ENCODE data around the gene PYDC1.
"Not testable (repeated sequence)": the region's sequence is repeated elsewhere in the genome, so short reads cannot be mapped to it uniquely, and the experiment has no call there.

The PYDC1 gene

GRCh38 chr16:31195861-31196260 lies 21.1 kb downstream of the PYDC1 start:
- not testable (repeated sequence) for FAIRE-seq

DNA sequence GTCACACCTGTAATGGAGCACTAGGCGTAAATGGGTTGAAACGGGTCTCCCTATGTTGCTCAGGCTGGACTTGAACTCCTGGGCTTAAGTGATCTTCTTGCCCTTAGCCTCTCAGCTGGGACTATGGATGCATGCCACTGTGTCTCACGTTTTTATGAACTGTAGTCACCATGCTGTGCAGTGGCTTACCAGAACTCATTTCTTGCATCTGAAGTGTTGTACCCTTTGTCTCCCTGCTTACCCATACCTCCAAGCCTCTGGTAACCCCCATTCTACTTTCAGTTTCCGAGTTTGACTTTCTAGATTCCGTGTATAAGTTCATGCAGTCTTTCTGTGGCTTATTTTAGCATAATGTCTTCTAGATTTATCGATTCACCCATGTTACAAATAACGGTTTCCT lies 22.0 kb downstream of the PYDC1 start:
- no peak for FAIRE-seq

GRCh38 chr16:31193874-31194273 lies 23.1 kb downstream of the PYDC1 start:
- no peak for FAIRE-seq

DNA sequence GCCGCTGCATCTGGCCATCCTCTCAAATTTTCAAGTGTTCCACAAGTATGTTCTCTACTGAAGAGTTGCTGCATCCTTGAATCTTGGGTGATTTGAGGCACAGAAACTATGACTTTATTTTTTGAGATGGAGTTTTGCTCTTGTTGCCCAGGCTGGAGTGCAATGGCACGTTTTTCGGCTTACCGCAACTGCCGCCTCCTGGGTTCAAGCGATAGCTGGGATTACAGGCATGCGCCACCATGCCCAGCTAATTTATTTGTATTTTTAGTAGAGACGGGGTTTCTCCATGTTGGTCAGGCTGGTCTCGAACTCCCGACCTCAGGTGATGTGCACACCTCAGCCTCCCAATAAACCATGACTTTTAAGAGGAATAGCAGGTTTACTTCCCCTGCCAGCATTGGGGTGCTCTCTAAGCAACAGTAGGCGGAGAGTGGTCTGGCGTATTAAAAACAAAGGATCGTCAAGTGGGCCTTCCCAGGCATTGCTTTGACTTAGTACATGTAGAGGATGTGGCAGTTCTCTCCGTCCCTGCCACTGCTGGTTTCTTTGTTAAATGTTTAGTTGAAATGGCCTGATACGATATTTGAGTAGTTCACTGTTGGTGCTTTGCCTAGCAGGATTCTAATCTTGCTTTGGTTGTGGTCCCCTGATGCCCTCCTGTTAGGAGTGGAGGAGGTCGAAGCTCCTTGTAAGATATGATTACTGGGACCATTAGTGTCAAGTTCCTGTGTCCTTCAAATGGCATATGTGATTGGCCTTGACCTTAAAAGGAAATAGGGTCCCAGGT lies 23.9 kb downstream of the PYDC1 start:
- FAIRE-seq = no peak

GRCh38 chr16:31191697-31192428 lies 25.1 kb downstream of the PYDC1 start:
- FAIRE-seq = no peak

DNA sequence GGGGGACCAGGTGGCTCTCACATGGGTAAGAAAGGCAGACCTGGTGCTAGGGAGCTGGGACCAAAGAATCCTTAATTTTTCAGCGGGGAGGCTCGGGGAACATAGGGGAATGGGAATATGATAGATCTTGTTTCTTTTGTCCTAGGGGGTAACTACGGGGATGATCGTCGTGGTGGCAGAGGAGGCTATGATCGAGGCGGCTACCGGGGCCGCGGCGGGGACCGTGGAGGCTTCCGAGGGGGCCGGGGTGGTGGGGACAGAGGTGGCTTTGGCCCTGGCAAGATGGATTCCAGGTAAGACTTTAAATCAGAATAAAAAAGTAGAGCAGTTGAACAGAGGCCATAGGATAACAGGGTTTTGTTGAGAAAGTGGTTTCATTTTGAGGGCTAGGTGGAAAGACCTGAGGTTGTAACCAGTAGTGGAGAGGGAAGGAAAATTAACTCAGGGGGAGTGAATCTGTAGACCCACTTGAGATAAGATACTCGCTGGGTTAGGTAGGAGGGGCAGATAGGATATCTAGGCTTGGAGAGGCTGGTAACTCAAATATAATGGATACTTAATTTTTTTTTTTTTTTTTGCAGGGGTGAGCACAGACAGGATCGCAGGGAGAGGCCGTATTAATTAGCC lies 26.0 kb downstream of the PYDC1 start:
- no peak for FAIRE-seq

DNA sequence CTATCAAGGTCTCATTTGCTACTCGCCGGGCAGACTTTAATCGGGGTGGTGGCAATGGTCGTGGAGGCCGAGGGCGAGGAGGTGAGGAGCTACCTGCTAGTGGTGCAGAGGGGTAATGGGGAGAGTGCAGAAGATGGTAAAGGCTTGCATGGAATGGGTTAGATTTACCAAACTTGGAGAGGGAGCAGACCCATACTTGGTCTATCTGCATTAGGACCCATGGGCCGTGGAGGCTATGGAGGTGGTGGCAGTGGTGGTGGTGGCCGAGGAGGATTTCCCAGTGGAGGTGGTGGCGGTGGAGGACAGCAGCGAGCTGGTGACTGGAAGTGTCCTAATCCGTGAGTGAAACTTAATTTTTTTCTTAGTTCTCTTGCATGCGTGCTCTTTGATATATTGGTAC lies 26.9 kb downstream of the PYDC1 start:
- no peak for FAIRE-seq

DNA sequence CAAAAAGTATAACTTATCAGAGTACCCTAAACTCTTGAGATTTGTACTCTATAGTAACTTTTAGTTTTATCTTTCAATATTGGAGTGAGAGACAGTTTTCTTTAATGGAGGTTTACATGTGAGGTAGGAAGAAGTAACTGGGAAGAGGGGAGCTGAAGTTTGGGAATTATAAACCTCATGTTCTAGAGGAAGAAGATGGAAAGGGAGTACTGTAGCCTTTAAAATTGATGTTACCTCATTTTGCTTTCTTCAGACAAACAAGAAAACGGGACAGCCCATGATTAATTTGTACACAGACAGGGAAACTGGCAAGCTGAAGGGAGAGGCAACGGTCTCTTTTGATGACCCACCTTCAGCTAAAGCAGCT lies 27.5 kb downstream of the PYDC1 start:
- FAIRE-seq = no peak

- FAIRE-seq = no peak
Measured at GRCh38 chr16:31188450-31189411, 28.2 kb downstream of the PYDC1 start.

DNA sequence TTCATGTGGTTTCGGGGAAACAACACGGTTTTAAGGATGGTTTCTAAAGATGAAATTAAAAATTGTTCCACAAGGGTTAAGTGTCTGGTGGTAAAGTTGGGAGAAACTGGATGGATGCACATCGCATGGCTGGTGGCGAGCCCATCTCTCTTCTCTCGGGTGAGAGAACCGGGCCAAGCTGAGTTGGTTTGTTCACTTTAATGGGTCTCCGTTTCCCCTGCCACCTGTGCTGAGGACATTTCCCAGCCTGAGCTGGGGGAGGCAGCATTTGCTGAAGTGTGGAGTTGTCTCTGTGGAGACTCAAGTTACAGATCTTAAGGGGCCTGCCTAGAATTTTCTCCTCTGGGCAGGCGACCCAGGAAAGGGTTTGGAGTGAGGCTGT lies 29.1 kb downstream of the PYDC1 start:
- no peak for FAIRE-seq

DNA sequence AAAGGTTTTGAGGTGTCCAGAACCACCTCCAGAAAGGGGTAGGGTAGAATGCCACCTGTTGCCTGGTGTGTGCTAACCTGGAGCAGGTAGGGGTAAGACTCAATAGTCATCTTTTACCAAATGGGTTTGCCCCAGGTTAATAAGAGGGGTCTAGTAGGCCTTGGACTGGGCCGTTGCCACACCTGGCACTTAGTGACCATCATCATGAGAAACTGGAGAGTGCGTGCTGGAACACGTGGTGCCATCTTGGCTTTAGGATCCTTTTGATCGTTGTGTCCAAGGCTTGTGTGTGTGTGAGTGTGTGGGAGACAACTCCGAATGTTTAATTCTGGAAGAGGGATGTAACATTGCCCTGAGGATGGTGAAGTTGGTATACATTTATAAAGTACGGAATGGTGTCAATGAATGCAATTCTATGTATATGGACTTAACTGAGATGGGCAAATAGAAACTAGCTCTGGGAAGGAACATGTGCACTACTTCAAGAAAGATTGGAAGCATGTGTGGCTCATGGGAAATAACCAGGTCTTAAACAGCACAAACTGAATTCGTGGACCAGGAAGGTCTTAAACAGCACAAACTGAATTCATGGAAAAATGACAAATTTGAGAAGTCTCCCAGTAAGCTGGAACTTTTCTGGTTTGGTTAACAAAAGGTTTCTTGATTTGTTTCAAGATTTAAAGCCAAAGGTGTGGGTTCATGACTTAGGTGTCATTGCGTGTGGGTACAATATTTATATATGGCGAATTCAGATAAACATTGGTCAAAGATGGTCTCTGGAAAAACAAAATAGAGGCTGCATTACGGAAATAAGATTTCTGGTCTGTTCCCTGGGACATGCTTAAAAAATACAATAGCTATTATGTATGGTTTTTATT lies 29.8 kb downstream of the PYDC1 start:
- FAIRE-seq = no peak

- no peak for FAIRE-seq
Measured at GRCh38 chr16:31186176-31186575, 30.8 kb downstream of the PYDC1 start.

- FAIRE-seq = no peak
Measured at GRCh38 chr16:31185339-31185738, 31.6 kb downstream of the PYDC1 start.

DNA sequence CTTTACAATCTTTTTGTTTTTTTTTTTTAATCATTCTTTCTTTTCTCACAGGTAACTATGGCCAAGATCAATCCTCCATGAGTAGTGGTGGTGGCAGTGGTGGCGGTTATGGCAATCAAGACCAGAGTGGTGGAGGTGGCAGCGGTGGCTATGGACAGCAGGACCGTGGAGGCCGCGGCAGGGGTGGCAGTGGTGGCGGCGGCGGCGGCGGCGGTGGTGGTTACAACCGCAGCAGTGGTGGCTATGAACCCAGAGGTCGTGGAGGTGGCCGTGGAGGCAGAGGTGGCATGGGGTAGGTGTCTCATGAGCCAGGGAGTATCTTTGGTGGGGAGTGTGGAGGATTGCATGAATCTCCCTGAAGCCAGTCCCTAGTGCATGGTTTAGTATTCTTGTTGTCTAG lies 32.0 kb downstream of the PYDC1 start:
- FAIRE-seq = no peak

DNA sequence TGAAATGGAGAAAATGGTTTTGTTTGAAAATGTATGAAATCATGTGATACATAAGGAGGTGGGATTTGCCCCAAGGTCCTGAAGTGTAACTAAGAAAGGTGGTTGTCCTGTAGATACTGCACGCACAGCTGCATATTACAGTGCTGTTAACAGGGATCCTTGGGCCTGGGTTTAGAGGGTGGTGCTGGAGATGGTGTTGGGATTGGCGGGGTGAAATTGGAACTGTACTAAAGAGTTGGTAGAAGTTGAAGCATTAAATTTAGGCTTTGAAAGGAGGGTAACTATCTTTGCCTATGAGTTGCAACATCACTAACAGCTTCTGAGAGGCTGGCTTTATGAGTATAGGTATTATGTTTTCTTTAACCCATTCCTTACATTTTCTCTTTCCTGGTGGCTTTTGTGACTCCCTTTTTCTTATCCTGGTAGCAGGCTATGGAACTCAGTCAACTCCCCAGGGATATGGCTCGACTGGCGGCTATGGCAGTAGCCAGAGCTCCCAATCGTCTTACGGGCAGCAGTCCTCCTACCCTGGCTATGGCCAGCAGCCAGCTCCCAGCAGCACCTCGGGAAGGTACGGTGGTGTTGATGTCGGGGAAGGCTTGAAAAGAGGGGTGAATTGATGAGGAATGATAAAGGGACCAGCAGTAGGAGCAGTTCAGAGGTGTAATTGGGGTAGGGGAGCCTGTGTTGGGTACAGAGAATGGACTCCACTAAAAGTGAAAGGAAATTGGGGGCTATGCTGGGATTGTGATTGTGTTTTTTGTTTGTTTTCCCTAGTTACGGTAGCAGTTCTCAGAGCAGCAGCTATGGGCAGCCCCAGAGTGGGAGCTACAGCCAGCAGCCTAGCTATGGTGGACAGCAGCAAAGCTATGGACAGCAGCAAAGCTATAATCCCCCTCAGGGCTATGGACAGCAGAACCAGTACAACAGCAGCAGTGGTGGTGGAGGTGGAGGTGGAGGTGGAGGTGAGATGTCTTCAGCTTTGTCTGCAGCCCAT lies 33.2 kb downstream of the PYDC1 start:
- no peak for FAIRE-seq

- FAIRE-seq = no peak
Measured at GRCh38 chr16:31182391-31182790, 34.5 kb downstream of the PYDC1 start.

GRCh38 chr16:31181102-31181830 lies 35.7 kb downstream of the PYDC1 start:
- no peak for FAIRE-seq

- no peak for FAIRE-seq
Measured at GRCh38 chr16:31179747-31180459, 37.0 kb downstream of the PYDC1 start, which contains the start of gene FUS. Gene FUS, plus strand, starts transcription at chr16:31180139. Its CDS starts 76 bp downstream, at chr16:31180215.

- no peak for FAIRE-seq
Measured at GRCh38 chr16:31179219-31179746, 37.7 kb downstream of the PYDC1 start.

Measured in colon (tissue), 2 donors.